ENCODE results near the gene PDE5A. TPM values are rescaled to one million over a fixed set of nuclear protein-coding genes. Genes with fewer than 3 reads are reported as not detected.

The PDE5A gene
- total RNA-seq, 1 experiment from 2014 or later: 5.0 TPM

GRCh38 chr4:119604266-119604665, 24.3 kb downstream of the PDE5A start (continued):
- TF ChIP-seq YY1 (IDR thresholded peaks at IDR 0.05; ENCODE audit: extremely low read depth, insufficient replicate concordance, low read depth, low read length) (no peak), SIN3A (IDR thresholded peaks at IDR 0.05; ENCODE audit: low read depth) (no peak), CBX3 (IDR thresholded peaks at IDR 0.05; ENCODE audit: low read depth) (no peak), EZH2phosphoT487 (IDR thresholded peaks at IDR 0.05; ENCODE audit: borderline replicate concordance) (no peak)

- Histone ChIP-seq H3K4me3 (replicated peaks in 1 of 2; ENCODE audit: low read depth in 1 of 2, low read length in 2 of 2) (no peak overlapping the region), H3K27ac (ENCODE audit: low read depth, low read length) (no peak overlapping the region), H3K4me2 (ENCODE audit: low read length) (no peak overlapping the region), H3K79me2 (ENCODE audit: insufficient read depth, low read length) (no peaks in the 10 kb centered on the region), H3K4me1 (ENCODE audit: control insufficient read depth in 1 of 2, insufficient read depth in 2 of 2, low read length in 2 of 2) (no peaks in the 10 kb centered on the region), H3K9me3 (ENCODE audit: control insufficient read depth in 1 of 2, insufficient read depth in 1 of 2, low read depth in 1 of 2, low read length in 2 of 2) (no peaks in the 10 kb centered on the region), H3K27me3 (ENCODE audit: insufficient read depth, low read length) (no peaks in the 10 kb centered on the region), H3K9ac (ENCODE audit: low read length) (no peak overlapping the region), H3K36me3 (ENCODE audit: control insufficient read depth in 1 of 2, insufficient read depth in 2 of 2, low read length in 2 of 2) (no peaks in the 10 kb centered on the region), H2AFZ (ENCODE audit: low read depth, low read length, poor library complexity, severe bottlenecking) (no peak overlapping the region), H3K9me2 (ENCODE audit: insufficient read depth) (no peaks in the 10 kb centered on the region), H4K20me1 (ENCODE audit: insufficient read depth) (no peaks in the 10 kb centered on the region)
- BruUV-seq (replicated peaks): no TSS peak
- intact Hi-C loops (cut with micrococcal nuclease): no loop called here
- ATAC-seq (no peak), DNase-seq (ENCODE audit: low read depth, low spot score) (no peak)
- ChIA-PET CTCF (no interaction called here), POLR2A (no interaction called here), RAD21 (ENCODE audit: low non-redundant PET in 1 of 2, low total read pairs in 2 of 2, uncharacterized antibody in 2 of 2, unreplicated experiment in 2 of 2) (interaction anchor here in 1 of 2 experiments (0.6 kb wide), 1 partner anchor 112 kb away, joined by 3 read pairs; no protein-coding TSS in a partner anchor)
- no peak for TF ChIP-seq POLR2A (IDR thresholded peaks at IDR 0.05; ENCODE audit: borderline replicate concordance, extremely low read depth, insufficient read depth, insufficient read length)
- no peak for TF ChIP-seq YY1 (IDR thresholded peaks at IDR 0.05; ENCODE audit: extremely low read depth, insufficient replicate concordance, low read depth, low read length)
- no peak for TF ChIP-seq MAX (IDR thresholded peaks at IDR 0.05)
- no peak for TF ChIP-seq REST (IDR thresholded peaks at IDR 0.05; ENCODE audit: low read depth)
- no peak for TF ChIP-seq ATF3 (IDR thresholded peaks at IDR 0.05)
- TF ChIP-seq SRF (IDR thresholded peaks at IDR 0.05; ENCODE audit: low read depth): no peak
- no peak for TF ChIP-seq ZBTB33 (IDR thresholded peaks at IDR 0.05; ENCODE audit: extremely low read depth, insufficient replicate concordance, low read length)
- TF ChIP-seq RAD21 (IDR thresholded peaks at IDR 0.05; ENCODE audit: low read depth): no peak
- TF ChIP-seq TCF7L2 (IDR thresholded peaks at IDR 0.05; ENCODE audit: borderline replicate concordance, extremely low read depth, insufficient read depth, insufficient read length): no peak
- TF ChIP-seq SP1 (IDR thresholded peaks at IDR 0.05; ENCODE audit: low read depth): no peak
- no peak for TF ChIP-seq POLR2AphosphoS5 (IDR thresholded peaks at IDR 0.05; ENCODE audit: low read depth, low read length)
- TF ChIP-seq JUND (IDR thresholded peaks at IDR 0.05): no peak
- TF ChIP-seq CBX3 (IDR thresholded peaks at IDR 0.05; ENCODE audit: low read depth): no peak
- TF ChIP-seq CTCF (IDR thresholded peaks at IDR 0.05 in 2 of 3, conservative IDR thresholded peaks at IDR 0.05 in 1 of 3; ENCODE audit: borderline replicate concordance in 1 of 3, insufficient read depth in 1 of 3, low read depth in 2 of 3, low read length in 2 of 3): no peak
- TF ChIP-seq EZH2 (IDR thresholded peaks at IDR 0.05): no peak
- TF ChIP-seq CEBPB (IDR thresholded peaks at IDR 0.05; ENCODE audit: low read depth): no peak
- TF ChIP-seq EGR1 (IDR thresholded peaks at IDR 0.05; ENCODE audit: low read depth): no peak
Measured at GRCh38 chr4:119602366-119602765, 26.2 kb downstream of the PDE5A start.
